HCT116 (cell line): ENCODE data around the gene CD200. TPM values are rescaled to one million over a fixed set of nuclear protein-coding genes. Genes with fewer than 3 reads are reported as not detected.

ENCODE experiments used
- ATAC-seq: fragments of 200-7000 bp; cut with Tn5 transposase; 2 replicates; pipeline ENCODE4 v1.9.1; 2020; ENCODE audit warnings: mild to moderate bottlenecking, moderate library complexity
- BruUV-seq: library from RNA; stranded (reverse); fragments of 400-500 nt; replicated peaks from 2 replicates; lab custom pipeline; 2021; lab: Mats Ljungman, UMichigan
- CTCF ChIA-PET: fragments of 300-600 bp; sonication (Branson Sonifier 250); formaldehyde crosslinking; loops from one replicate; lab custom pipeline; 2021; ENCODE audit warnings: antibody characterized with exemption; lab: Charles Lee
- POLR2A ChIA-PET: fragments of 300-600, 350-600 bp; sonication (Branson Sonifier 250); formaldehyde crosslinking; loops from one replicate; lab custom pipeline; 2021; ENCODE audit warnings: antibody characterized with exemption; lab: Charles Lee
- RAD21 ChIA-PET, 2 experiments: fragments of 300-600 bp; sonication (Branson Sonifier 250); formaldehyde crosslinking; loops; one replicate each; lab custom pipeline; 2023; ENCODE audit warnings: low total read pairs in 2 of 2; ENCODE audit not compliant: uncharacterized antibody in 2 of 2, unreplicated experiment in 2 of 2, low non-redundant PET in 1 of 2; lab: Charles Lee
- DNase-seq: peaks from one replicate; pipeline ENCODE4 v3.0.0-alpha.2; 2010; ENCODE audit warnings: low read depth, low spot score
- H2AFZ ChIP-seq: fragments of 200-600 bp; shearing (Covaris generic), sonication (generic); 2 replicates; pipeline ENCODE4 v1.6.1; 2017; ENCODE audit warnings: low read depth, mixed run types, mixed read lengths, antibody characterized with exemption, low read length; ENCODE audit not compliant: poor library complexity, severe bottlenecking
- H3K27ac ChIP-seq: 2 replicates; pipeline ENCODE4 v1.5.1; 2012; ENCODE audit warnings: low read depth, low read length
- H3K27me3 ChIP-seq: fragments of 200-600 bp; sonication (generic); 2 replicates; pipeline ENCODE4 v1.6.1; 2016; ENCODE audit warnings: mixed run types, low read length, mixed read lengths; ENCODE audit not compliant: insufficient read depth
- H3K36me3 ChIP-seq, 2 experiments: fragments of 200-500 bp in 1 of 2; fragments of 200-600 bp in 1 of 2; sonication (Bioruptor generic) in 1 of 2; sonication (generic) in 1 of 2; 2 replicates each; pipeline versions ENCODE4 v1.5.1 to v1.6.1; 2014 to 2016; ENCODE audit warnings: low read length in 2 of 2, inconsistent platforms in 1 of 2, mixed read lengths in 1 of 2, mixed run types in 1 of 2; ENCODE audit not compliant: insufficient read depth in 2 of 2, control insufficient read depth in 1 of 2
- H3K4me1 ChIP-seq, 2 experiments: fragments of 200-600 bp in 1 of 2; sonication (generic) in 1 of 2; 2 replicates each; pipeline versions ENCODE4 v1.5.1 to v1.6.1; 2012 to 2017; ENCODE audit warnings: low read length in 2 of 2, inconsistent platforms in 1 of 2, mild to moderate bottlenecking in 1 of 2, mixed read lengths in 1 of 2, mixed run types in 1 of 2, moderate library complexity in 1 of 2; ENCODE audit not compliant: insufficient read depth in 2 of 2, control insufficient read depth in 1 of 2
- H3K4me2 ChIP-seq: fragments of 200-600 bp; sonication (generic); 2 replicates; pipeline ENCODE4 v1.6.1; 2017; ENCODE audit warnings: mixed run types, low read length, mixed read lengths
- H3K4me3 ChIP-seq, 2 experiments: fragments of 200-600 bp in 1 of 2; sonication (generic) in 1 of 2; replicated peaks in 1 of 2; 2 replicates each; pipeline ENCODE4 v1.5.1; 2011 to 2016; ENCODE audit warnings: low read length in 2 of 2, control low read depth in 1 of 2, low read depth in 1 of 2, mild to moderate bottlenecking in 1 of 2, mixed read lengths in 1 of 2, mixed run types in 1 of 2
- H3K79me2 ChIP-seq: fragments of 200-600 bp; sonication (generic); 2 replicates; pipeline ENCODE4 v1.6.1; 2017; ENCODE audit warnings: mild to moderate bottlenecking, mixed run types, low read length, moderate library complexity, mixed read lengths; ENCODE audit not compliant: insufficient read depth
- H3K9ac ChIP-seq: fragments of 200-600 bp; sonication (generic); 2 replicates; pipeline ENCODE4 v1.6.1; 2016; ENCODE audit warnings: low read length, mixed read lengths
- H3K9me2 ChIP-seq: fragments of 200-600 bp; sonication (generic), shearing (Covaris generic); 2 replicates; pipeline ENCODE4 v1.6.1; 2017; ENCODE audit warnings: mixed run types, mild to moderate bottlenecking, moderate library complexity; ENCODE audit not compliant: insufficient read depth
- H3K9me3 ChIP-seq, 2 experiments: fragments of 200-500 bp in 1 of 2; fragments of 200-600 bp in 1 of 2; sonication (Bioruptor generic) in 1 of 2; sonication (generic) in 1 of 2; 2 replicates each; pipeline ENCODE4 v1.6.1; 2014 to 2017; ENCODE audit warnings: low read length in 2 of 2, mixed read lengths in 2 of 2, inconsistent platforms in 1 of 2, low read depth in 1 of 2, mild to moderate bottlenecking in 1 of 2, mixed run types in 1 of 2, moderate library complexity in 1 of 2; ENCODE audit not compliant: control insufficient read depth in 1 of 2, insufficient read depth in 1 of 2
- H4K20me1 ChIP-seq: fragments of 200-600 bp; sonication (generic), shearing (Covaris generic); 2 replicates; pipeline ENCODE4 v1.6.1; 2017; ENCODE audit warnings: mixed run types, mild to moderate bottlenecking, moderate library complexity; ENCODE audit not compliant: insufficient read depth
- ATF3 ChIP-seq: IDR thresholded peaks from 2 replicates; pipeline ENCODE4 v1.6.1; 2012
- CEBPB ChIP-seq: IDR thresholded peaks from 2 replicates; pipeline ENCODE4 v1.6.1; 2012; ENCODE audit warnings: low read depth
- EGR1 ChIP-seq: IDR thresholded peaks from 2 replicates; pipeline ENCODE4 v1.6.1; 2012; ENCODE audit warnings: low read depth
- ELF1 ChIP-seq: IDR thresholded peaks from 2 replicates; pipeline ENCODE4 v1.6.1; 2012; ENCODE audit warnings: low read depth, borderline replicate concordance
- FOSL1 ChIP-seq: IDR thresholded peaks from 2 replicates; pipeline ENCODE4 v1.6.1; 2012; ENCODE audit warnings: low read depth
- JUND ChIP-seq: IDR thresholded peaks from 2 replicates; pipeline ENCODE4 v1.6.1; 2012
- POLR2AphosphoS5 ChIP-seq: IDR thresholded peaks from 2 replicates; pipeline ENCODE4 v1.6.1; 2011; ENCODE audit warnings: mild to moderate bottlenecking, low read depth, low read length, moderate library complexity
- TCF7L2 ChIP-seq: IDR thresholded peaks from 2 replicates; pipeline ENCODE4 v1.7.0; 2011; ENCODE audit warnings: borderline replicate concordance, inconsistent platforms; ENCODE audit not compliant: insufficient read depth, insufficient read length; ENCODE audit errors: extremely low read depth
- YY1 ChIP-seq: IDR thresholded peaks from 2 replicates; pipeline ENCODE4 v1.6.1; 2011; ENCODE audit warnings: low read length, low read depth, moderate library complexity, mild to moderate bottlenecking; ENCODE audit not compliant: insufficient replicate concordance; ENCODE audit errors: extremely low read depth
- ZFX ChIP-seq: fragments of 450-650 bp; IDR thresholded peaks from 2 replicates; pipeline ENCODE4 v1.6.1; 2017
- ZNF274 ChIP-seq: fragments of 200-500 bp; sonication (Bioruptor generic); IDR thresholded peaks from 2 replicates; pipeline ENCODE4 v1.6.1; 2014; ENCODE audit warnings: mild to moderate bottlenecking, low read depth, low read length, inconsistent platforms
- intact Hi-C: fragments of 100-400 bp; cut with micrococcal nuclease; formaldehyde crosslinking; loops from 2 replicates; pipeline ENCODE4 v1.10.0; 2022
- total RNA-seq: library from RNA; stranded (reverse); gene quantifications from one replicate; pipeline ENCODE4 v1.2.1, GENCODE V29; 2021; ENCODE audit not compliant: unreplicated experiment
- TF ChIP-seq, protein P1 (sequence below), 3 experiments: fragments of 200-600 bp in 1 of 3; sonication (generic) in 1 of 3; IDR thresholded peaks in 2 of 3; conservative IDR thresholded peaks in 1 of 3; 2 replicates each; pipeline ENCODE4 v1.5.1; 2012 to 2017; ENCODE audit warnings: low read depth in 2 of 3, low read length in 2 of 3, antibody characterized with exemption in 1 of 3, borderline replicate concordance in 1 of 3, control low read depth in 1 of 3, mild to moderate bottlenecking in 1 of 3, mixed read lengths in 1 of 3, mixed run types in 1 of 3, moderate library complexity in 1 of 3; ENCODE audit not compliant: insufficient read depth in 1 of 3
- TF ChIP-seq, protein P2 (sequence below): IDR thresholded peaks from 2 replicates; pipeline ENCODE4 v1.6.1; 2012; ENCODE audit warnings: low read depth

Gene CD200
- total RNA-seq, 1 experiment from 2014 or later = not detected

- Histone ChIP-seq H2AFZ (no peak overlapping the region), H3K9me3 (no peaks in the 10 kb centered on the region), H4K20me1 (no peaks in the 10 kb centered on the region), H3K27me3 (no peaks in the 10 kb centered on the region), H3K9ac (no peak overlapping the region), H3K4me3 (no peak overlapping the region), H3K36me3 (no peaks in the 10 kb centered on the region), H3K4me1 (no peaks in the 10 kb centered on the region), H3K9me2 (no peaks in the 10 kb centered on the region), H3K27ac (no peak overlapping the region), H3K79me2 (no peaks in the 10 kb centered on the region), H3K4me2 (no peak overlapping the region)
- BruUV-seq = no TSS peak
- intact Hi-C loops = no loop called here
- no peak for ATAC-seq
- ChIA-PET POLR2A (no interaction called here), CTCF (no interaction called here), RAD21 (no interaction called here)
- TF ChIP-seq ZFX (no peak), CEBPB (no peak), ELF1 (no peak), ZNF274 (no peak), POLR2AphosphoS5 (no peak), JUND (no peak), YY1 (no peak), FOSL1 (no peak), TCF7L2 (no peak), ATF3 (no peak), EGR1 (no peak)
- TF ChIP-seq, protein P1, sequence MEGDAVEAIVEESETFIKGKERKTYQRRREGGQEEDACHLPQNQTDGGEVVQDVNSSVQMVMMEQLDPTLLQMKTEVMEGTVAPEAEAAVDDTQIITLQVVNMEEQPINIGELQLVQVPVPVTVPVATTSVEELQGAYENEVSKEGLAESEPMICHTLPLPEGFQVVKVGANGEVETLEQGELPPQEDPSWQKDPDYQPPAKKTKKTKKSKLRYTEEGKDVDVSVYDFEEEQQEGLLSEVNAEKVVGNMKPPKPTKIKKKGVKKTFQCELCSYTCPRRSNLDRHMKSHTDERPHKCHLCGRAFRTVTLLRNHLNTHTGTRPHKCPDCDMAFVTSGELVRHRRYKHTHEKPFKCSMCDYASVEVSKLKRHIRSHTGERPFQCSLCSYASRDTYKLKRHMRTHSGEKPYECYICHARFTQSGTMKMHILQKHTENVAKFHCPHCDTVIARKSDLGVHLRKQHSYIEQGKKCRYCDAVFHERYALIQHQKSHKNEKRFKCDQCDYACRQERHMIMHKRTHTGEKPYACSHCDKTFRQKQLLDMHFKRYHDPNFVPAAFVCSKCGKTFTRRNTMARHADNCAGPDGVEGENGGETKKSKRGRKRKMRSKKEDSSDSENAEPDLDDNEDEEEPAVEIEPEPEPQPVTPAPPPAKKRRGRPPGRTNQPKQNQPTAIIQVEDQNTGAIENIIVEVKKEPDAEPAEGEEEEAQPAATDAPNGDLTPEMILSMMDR (IDR thresholded peaks at IDR 0.05 in 2 of 3, conservative IDR thresholded peaks at IDR 0.05 in 1 of 3; ENCODE audit: borderline replicate concordance in 1 of 3, insufficient read depth in 1 of 3, low read depth in 2 of 3, low read length in 2 of 3) = no peak
- TF ChIP-seq, protein P2, sequence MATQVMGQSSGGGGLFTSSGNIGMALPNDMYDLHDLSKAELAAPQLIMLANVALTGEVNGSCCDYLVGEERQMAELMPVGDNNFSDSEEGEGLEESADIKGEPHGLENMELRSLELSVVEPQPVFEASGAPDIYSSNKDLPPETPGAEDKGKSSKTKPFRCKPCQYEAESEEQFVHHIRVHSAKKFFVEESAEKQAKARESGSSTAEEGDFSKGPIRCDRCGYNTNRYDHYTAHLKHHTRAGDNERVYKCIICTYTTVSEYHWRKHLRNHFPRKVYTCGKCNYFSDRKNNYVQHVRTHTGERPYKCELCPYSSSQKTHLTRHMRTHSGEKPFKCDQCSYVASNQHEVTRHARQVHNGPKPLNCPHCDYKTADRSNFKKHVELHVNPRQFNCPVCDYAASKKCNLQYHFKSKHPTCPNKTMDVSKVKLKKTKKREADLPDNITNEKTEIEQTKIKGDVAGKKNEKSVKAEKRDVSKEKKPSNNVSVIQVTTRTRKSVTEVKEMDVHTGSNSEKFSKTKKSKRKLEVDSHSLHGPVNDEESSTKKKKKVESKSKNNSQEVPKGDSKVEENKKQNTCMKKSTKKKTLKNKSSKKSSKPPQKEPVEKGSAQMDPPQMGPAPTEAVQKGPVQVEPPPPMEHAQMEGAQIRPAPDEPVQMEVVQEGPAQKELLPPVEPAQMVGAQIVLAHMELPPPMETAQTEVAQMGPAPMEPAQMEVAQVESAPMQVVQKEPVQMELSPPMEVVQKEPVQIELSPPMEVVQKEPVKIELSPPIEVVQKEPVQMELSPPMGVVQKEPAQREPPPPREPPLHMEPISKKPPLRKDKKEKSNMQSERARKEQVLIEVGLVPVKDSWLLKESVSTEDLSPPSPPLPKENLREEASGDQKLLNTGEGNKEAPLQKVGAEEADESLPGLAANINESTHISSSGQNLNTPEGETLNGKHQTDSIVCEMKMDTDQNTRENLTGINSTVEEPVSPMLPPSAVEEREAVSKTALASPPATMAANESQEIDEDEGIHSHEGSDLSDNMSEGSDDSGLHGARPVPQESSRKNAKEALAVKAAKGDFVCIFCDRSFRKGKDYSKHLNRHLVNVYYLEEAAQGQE = no peak
- no peak for DNase-seq
Observed at GRCh38 chr3:112401617-112402016, 68.7 kb downstream of the CD200 start.
